T-helper 17 cell (primary cell): Measurements from ENCODE around the gene SLC17A7. TPM values are rescaled to one million over a fixed set of nuclear protein-coding genes. Genes with fewer than 3 reads are reported as not detected.

ENCODE experiments used
- ATAC-seq: fragments of 150-1000 bp; cut with Tn5 transposase; 2 replicates; pipeline ENCODE4 v1.10.0; 2021; ENCODE audit warnings: mild to moderate bottlenecking, moderate library complexity
- DNase-seq, 3 donors: peaks; one replicate each; pipeline versions ENCODE4 v3.0.0 to v3.0.0-alpha.2; 2020 to 2021
- H3K9me3 ChIP-seq: one replicate; pipeline ENCODE4 v1.7.0; 2013; ENCODE audit warnings: low read length, mild to moderate bottlenecking; ENCODE audit not compliant: control insufficient read depth, poor library complexity, severe bottlenecking
- H3K27ac Mint-ChIP-seq: one replicate; pipeline ENCODE4 v1.8.0; 2022; ENCODE audit warnings: mild to moderate bottlenecking, moderate library complexity, mixed read lengths
- H3K27me3 Mint-ChIP-seq: one replicate; pipeline ENCODE4 v1.8.0; 2022; ENCODE audit warnings: mixed read lengths
- H3K36me3 Mint-ChIP-seq: one replicate; pipeline ENCODE4 v1.8.0; 2022; ENCODE audit warnings: low read depth, mixed read lengths
- H3K4me1 Mint-ChIP-seq: one replicate; pipeline ENCODE4 v1.8.0; 2022; ENCODE audit warnings: mild to moderate bottlenecking, mixed read lengths
- H3K4me3 Mint-ChIP-seq: one replicate; pipeline ENCODE4 v1.8.0; 2022; ENCODE audit warnings: mild to moderate bottlenecking, moderate library complexity, mixed read lengths
- total RNA-seq, 4 donors: library from RNA in 2 of 4; stranded (reverse) in 2 of 4; gene quantifications; one replicate each; pipeline ENCODE4 v1.2.3 and lab custom pipeline; 2022 to 2026

SLC17A7 gene
- not detected for total RNA-seq
- 0 to 0.30 reads per million in 2 donors for total RNA-seq (lab: John Stamatoyannopoulos, UW)

- Mint-ChIP-seq H3K27ac (no peak within 1 kb of the TSS), H3K36me3 (peaks cover 14% of the 10 kb centered on the region), H3K4me1 (peaks cover 42% of the 10 kb centered on the region), H3K4me3 (peak within 1 kb of the TSS; percentile 85), H3K27me3 (peaks cover 59% of the 10 kb centered on the region)
- peak in 2 of 3 donors; percentile 55 to 58 for DNase-seq
- ATAC-seq: no peak
- no peaks in the 10 kb centered on the region for H3K9me3 ChIP-seq
Measured at GRCh38 chr19:49441210-49441959, at the start of gene SLC17A7. SLC17A7 (minus strand) TSS chr19:49441527; CDS start chr19:49441379, 148 bp downstream.

GRCh38 chr19:49490287-49491029 is 49.1 kb upstream of the SLC17A7 start:
- Mint-ChIP-seq H3K27me3 (no peaks in the 10 kb centered on the region), H3K27ac (peak overlapping the region; percentile 98), H3K4me1 (peaks cover 48% of the 10 kb centered on the region), H3K4me3 (peak overlapping the region; percentile 97), H3K36me3 (peaks cover 7% of the 10 kb centered on the region)
- DNase-seq: no peak
- no peaks in the 10 kb centered on the region for H3K9me3 ChIP-seq
- ATAC-seq: no peak

- Mint-ChIP-seq H3K4me3 (peak overlapping the region; percentile 97), H3K27ac (peak overlapping the region; percentile 98), H3K4me1 (peaks cover 49% of the 10 kb centered on the region), H3K27me3 (no peaks in the 10 kb centered on the region), H3K36me3 (peaks cover 7% of the 10 kb centered on the region)
- no peaks in the 10 kb centered on the region for H3K9me3 ChIP-seq
- ATAC-seq: no peak
- DNase-seq: peak in 1 of 3 donors; percentile 21
Measured at GRCh38 chr19:49489601-49490167, 48.4 kb upstream of the SLC17A7 start.

GRCh38 chr19:49488863-49489537 is 47.7 kb upstream of the SLC17A7 start:
- Mint-ChIP-seq H3K36me3 (peaks cover 7% of the 10 kb centered on the region), H3K27ac (peak overlapping the region; percentile 98), H3K4me1 (peaks cover 49% of the 10 kb centered on the region), H3K27me3 (no peaks in the 10 kb centered on the region), H3K4me3 (peak overlapping the region; percentile 97)
- H3K9me3 ChIP-seq: no peaks in the 10 kb centered on the region
- no peak for ATAC-seq
- DNase-seq: no peak

DNA sequence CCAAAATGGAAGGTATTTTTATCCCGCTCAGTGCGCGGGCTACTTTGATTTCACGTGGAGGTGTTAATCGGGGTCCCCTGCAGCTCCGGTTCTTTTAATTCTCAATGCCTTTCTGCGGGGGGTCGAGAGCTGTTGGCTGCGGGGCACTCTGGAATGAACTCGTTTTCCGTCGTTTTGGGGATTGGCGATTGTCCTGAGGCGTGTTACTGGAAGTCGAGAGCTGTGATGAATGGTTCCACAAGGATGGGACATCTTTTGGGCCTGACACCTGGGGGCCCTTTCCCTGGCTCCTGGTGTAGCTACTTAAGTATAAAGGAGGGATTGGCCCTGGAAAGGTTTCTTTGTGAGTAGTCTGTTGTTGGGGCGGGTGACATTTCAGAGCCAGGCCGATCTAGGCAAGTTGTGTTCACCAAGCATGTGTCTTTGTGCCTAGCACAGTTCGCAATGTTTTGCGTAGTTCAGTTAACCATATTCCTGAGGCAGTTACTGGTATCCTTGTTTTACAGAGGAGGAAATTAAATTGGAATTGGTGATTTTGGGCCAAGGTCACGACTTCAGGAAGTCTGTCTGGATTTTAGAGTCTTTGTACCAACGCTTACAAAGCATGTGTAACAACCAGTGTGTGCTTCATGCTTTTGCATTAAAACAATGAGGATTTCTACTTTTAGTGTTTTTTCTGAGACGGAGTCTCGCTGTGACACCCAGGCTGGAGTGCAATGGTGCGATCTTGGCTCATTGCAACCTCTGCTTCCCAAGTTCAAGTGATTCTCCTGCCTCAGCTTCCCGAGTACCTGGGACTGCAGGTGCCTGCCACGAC is 46.9 kb upstream of the SLC17A7 start:
- Mint-ChIP-seq H3K4me3 (peak overlapping the region; percentile 97), H3K4me1 (peaks cover 51% of the 10 kb centered on the region), H3K27ac (peak overlapping the region; percentile 98), H3K27me3 (no peaks in the 10 kb centered on the region), H3K36me3 (peaks cover 7% of the 10 kb centered on the region)
- H3K9me3 ChIP-seq: no peaks in the 10 kb centered on the region
- no peak for ATAC-seq
- no peak for DNase-seq

DNA sequence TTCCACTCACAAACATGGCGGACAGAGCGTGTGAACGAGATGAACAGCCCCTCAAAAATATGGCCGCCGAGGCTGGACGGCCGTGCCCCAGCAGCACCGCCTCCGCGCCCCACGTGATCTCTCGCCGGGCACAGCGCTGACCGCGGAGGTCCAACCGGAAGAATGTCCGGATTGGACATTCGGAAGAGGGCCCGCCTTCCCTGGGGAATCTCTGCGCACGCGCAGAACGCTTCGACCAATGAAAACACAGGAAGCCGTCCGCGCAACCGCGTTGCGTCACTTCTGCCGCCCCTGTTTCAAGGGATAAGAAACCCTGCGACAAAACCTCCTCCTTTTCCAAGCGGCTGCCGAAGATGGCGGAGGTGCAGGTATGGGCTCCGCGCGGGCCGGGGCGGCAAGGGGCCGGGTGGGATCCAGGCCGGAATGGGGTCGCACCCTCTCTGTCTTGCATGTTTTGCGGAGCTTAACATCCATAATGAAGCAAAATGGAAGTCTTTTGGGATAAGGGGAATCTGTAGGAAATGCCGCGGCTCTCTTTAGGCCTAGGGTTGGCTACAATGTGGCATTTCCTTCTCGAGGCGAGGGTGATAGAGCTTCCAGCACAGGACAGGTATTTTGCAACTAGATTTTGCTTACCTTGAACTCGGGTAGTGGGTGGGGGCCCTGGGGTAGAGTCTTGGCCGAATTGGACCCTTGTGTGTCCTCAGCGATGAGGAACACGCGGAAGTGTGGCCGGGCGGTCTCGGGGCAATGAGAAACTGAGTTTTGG is 46.1 kb upstream of the SLC17A7 start, which contains the start of gene RPL13A:
Gene RPL13A, plus strand, starts transcription at position 332 of the 769 bp plus-strand sequence. Its CDS starts 22 bp downstream, at position 354.
- Mint-ChIP-seq H3K4me3 (peak within 1 kb of the TSS; percentile 97), H3K4me1 (peaks cover 44% of the 10 kb centered on the region), H3K27me3 (no peaks in the 10 kb centered on the region), H3K27ac (peak within 1 kb of the TSS; percentile 98), H3K36me3 (peaks cover 4% of the 10 kb centered on the region)
- no peaks in the 10 kb centered on the region for H3K9me3 ChIP-seq
- ATAC-seq (peak; percentile 89), DNase-seq (peak; percentile 98)

- ATAC-seq: no peak
- peak overlapping the region; percentile 98 for H3K27ac Mint-ChIP-seq
- H3K27me3 Mint-ChIP-seq: no peaks in the 10 kb centered on the region
- H3K36me3 Mint-ChIP-seq: peaks cover 4% of the 10 kb centered on the region
- no peaks in the 10 kb centered on the region for H3K9me3 ChIP-seq
- DNase-seq: no peak
- H3K4me3 Mint-ChIP-seq: peak overlapping the region; percentile 97
- peaks cover 42% of the 10 kb centered on the region for H3K4me1 Mint-ChIP-seq
Measured at GRCh38 chr19:49486710-49487276, 45.5 kb upstream of the SLC17A7 start.

- no peaks in the 10 kb centered on the region for H3K27me3 Mint-ChIP-seq
- H3K4me3 Mint-ChIP-seq: peak overlapping the region; percentile 70
- H3K4me1 Mint-ChIP-seq: peaks cover 43% of the 10 kb centered on the region
- DNase-seq (no peak), ATAC-seq (no peak)
- no peaks in the 10 kb centered on the region for H3K9me3 ChIP-seq
- H3K27ac Mint-ChIP-seq: peak overlapping the region; percentile 98
- peaks cover 4% of the 10 kb centered on the region for H3K36me3 Mint-ChIP-seq
Measured at GRCh38 chr19:49486232-49486631, 44.9 kb upstream of the SLC17A7 start.

DNA sequence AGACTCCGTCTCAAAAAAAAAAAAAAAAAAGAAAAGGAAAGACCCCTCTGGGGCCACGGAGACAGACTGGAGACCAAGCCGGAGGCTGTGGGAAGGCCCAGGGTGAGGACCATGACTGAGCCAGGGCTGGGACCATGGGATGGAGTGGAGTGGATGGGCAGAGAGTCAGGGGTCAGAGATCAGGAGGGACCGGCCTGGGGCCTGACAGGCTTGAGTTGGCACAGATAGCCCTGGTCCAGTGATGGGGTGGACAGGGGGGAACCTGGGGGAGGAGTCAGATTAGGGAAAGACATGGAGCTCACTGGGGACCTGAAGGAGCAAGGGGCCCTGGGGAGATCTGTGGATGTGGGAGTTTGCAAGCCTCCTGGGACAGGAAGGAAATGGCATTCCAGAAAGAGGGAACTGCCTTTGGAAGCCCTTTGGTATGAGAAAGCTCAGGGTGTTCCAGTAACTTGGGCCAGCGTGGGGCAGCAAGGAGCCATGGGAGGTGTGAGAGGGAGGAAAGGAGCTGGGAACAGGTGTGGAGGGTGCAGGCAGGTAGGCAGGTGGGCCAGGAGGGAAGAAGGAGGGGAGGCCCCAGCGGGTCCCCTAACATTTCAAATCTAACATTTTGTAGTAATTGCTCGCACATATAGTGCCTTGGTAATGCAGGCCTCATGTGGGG is 39.8 kb upstream of the SLC17A7 start:
- Mint-ChIP-seq H3K4me3 (peak overlapping the region; percentile 61), H3K27ac (peak overlapping the region; percentile 75), H3K27me3 (no peaks in the 10 kb centered on the region), H3K36me3 (peaks cover 3% of the 10 kb centered on the region), H3K4me1 (peaks cover 23% of the 10 kb centered on the region)
- H3K9me3 ChIP-seq: no peaks in the 10 kb centered on the region
- ATAC-seq (no peak), DNase-seq (no peak)

DNA sequence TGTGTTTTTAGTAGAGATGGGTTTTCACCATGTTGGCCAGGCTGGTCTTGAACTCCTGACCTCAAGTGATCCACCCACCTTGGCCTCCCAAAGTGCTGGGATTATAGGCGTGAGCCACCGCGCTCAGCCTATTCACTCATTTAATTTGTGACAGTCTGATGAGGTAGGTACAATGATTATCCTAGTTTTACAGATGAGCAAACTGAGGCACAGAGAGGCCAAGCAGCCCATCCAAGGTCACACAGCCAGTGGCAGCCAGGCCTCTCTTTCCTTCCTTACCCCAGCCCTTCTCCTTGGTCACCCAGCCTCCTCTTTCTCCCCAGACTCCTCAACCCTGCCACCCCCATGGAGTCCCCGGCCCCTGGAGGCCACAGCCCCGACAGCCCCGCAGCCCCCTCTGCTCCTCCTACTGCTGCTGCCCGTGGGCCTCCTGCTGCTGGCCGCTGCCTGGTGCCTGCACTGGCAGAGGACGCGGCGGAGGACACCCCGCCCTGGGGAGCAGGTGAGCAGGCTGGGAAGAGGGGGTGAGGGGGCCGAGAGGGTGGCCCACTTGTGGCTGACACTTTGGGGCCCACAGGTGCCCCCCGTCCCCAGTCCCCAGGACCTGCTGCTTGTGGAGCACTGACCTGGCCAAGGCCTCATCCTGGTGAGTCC is 38.8 kb upstream of the SLC17A7 start:
- Mint-ChIP-seq H3K27ac (peak overlapping the region; percentile 85), H3K4me3 (peak overlapping the region; percentile 41), H3K27me3 (no peaks in the 10 kb centered on the region), H3K4me1 (peaks cover 23% of the 10 kb centered on the region), H3K36me3 (peaks cover 10% of the 10 kb centered on the region)
- ATAC-seq: no peak
- DNase-seq: no peak
- H3K9me3 ChIP-seq: no peaks in the 10 kb centered on the region
